ENCODE data around the gene DDX46.
"Not testable (repeated sequence)": the region's sequence is repeated elsewhere in the genome, so short reads cannot be mapped to it uniquely, and the experiment has no call there.

The DDX46 gene

GRCh38 chr5:134837530-134838181 is 79.1 kb downstream of the DDX46 start:
- Histone ChIP-seq H3K79me2 (no peaks in the 10 kb centered on the region), H3K36me3 (ENCODE audit: control insufficient read depth, insufficient read depth, low read length) (no peaks in the 10 kb centered on the region), H3K27me3 (ENCODE audit: control insufficient read depth, insufficient read depth, low read length) (no peaks in the 10 kb centered on the region), H2AFZ (no peak overlapping the region), H3K4me2 (ENCODE audit: low read length) (no peak overlapping the region), H3K4me3 (ENCODE audit: low read depth, low read length) (no peak overlapping the region), H3K4me1 (no peaks in the 10 kb centered on the region), H3K9ac (no peak overlapping the region), H3K27ac (no peak overlapping the region), H3K9me3 (ENCODE audit: control insufficient read depth, low read length) (no peaks in the 10 kb centered on the region)
- no peak for TF ChIP-seq CTCF (IDR thresholded peaks at IDR 0.05)

- not testable (repeated sequence) for H3K4me3 ChIP-seq (ENCODE audit: low read depth, low read length); H3K36me3 ChIP-seq (ENCODE audit: control insufficient read depth, insufficient read depth, low read length); H3K9ac ChIP-seq; H3K27ac ChIP-seq; H2AFZ ChIP-seq; H3K27me3 ChIP-seq (ENCODE audit: control insufficient read depth, insufficient read depth, low read length); H3K4me2 ChIP-seq (ENCODE audit: low read length); H3K4me1 ChIP-seq; H3K9me3 ChIP-seq (ENCODE audit: control insufficient read depth, low read length); H3K79me2 ChIP-seq
Measured at GRCh38 chr5:134838361-134838760, 79.8 kb downstream of the DDX46 start.

- Histone ChIP-seq H3K36me3 (ENCODE audit: control insufficient read depth, insufficient read depth, low read length) (no peaks in the 10 kb centered on the region), H3K9me3 (ENCODE audit: control insufficient read depth, low read length) (no peaks in the 10 kb centered on the region), H3K27me3 (ENCODE audit: control insufficient read depth, insufficient read depth, low read length) (no peaks in the 10 kb centered on the region), H2AFZ (no peak overlapping the region), H3K27ac (no peak overlapping the region), H3K79me2 (no peaks in the 10 kb centered on the region), H3K9ac (no peak overlapping the region), H3K4me3 (ENCODE audit: low read depth, low read length) (no peak overlapping the region), H3K4me2 (ENCODE audit: low read length) (no peak overlapping the region), H3K4me1 (peaks cover 5% of the 10 kb centered on the region)
- TF ChIP-seq CTCF (IDR thresholded peaks at IDR 0.05): no peak
Measured at GRCh38 chr5:134840811-134841210, 82.2 kb downstream of the DDX46 start.

GRCh38 chr5:134844252-134844651 is 85.7 kb downstream of the DDX46 start:
- H3K36me3 ChIP-seq (ENCODE audit: control insufficient read depth, insufficient read depth, low read length): no peaks in the 10 kb centered on the region
- H3K9ac ChIP-seq: no peak overlapping the region
- TF ChIP-seq CTCF (IDR thresholded peaks at IDR 0.05): no peak
- H3K27ac ChIP-seq: no peak overlapping the region
- H3K4me3 ChIP-seq (ENCODE audit: low read depth, low read length): no peak overlapping the region
- no peaks in the 10 kb centered on the region for H3K27me3 ChIP-seq (ENCODE audit: control insufficient read depth, insufficient read depth, low read length)
- peaks cover 5% of the 10 kb centered on the region for H3K4me1 ChIP-seq
- no peak overlapping the region for H3K4me2 ChIP-seq (ENCODE audit: low read length)
- no peaks in the 10 kb centered on the region for H3K9me3 ChIP-seq (ENCODE audit: control insufficient read depth, low read length)
- peaks cover 15% of the 10 kb centered on the region for H3K79me2 ChIP-seq
- H2AFZ ChIP-seq: no peak overlapping the region

- H3K27ac ChIP-seq: peak overlapping the region; percentile 80
- peak overlapping the region; percentile 97 for H3K4me2 ChIP-seq (ENCODE audit: low read length)
- H2AFZ ChIP-seq: peak overlapping the region; percentile 91
- H3K4me1 ChIP-seq: peaks cover 5% of the 10 kb centered on the region
- peaks cover 15% of the 10 kb centered on the region for H3K79me2 ChIP-seq
- no peaks in the 10 kb centered on the region for H3K27me3 ChIP-seq (ENCODE audit: control insufficient read depth, insufficient read depth, low read length)
- peak overlapping the region; percentile 15 for H3K9ac ChIP-seq
- H3K4me3 ChIP-seq (ENCODE audit: low read depth, low read length): peak overlapping the region; percentile 86
- no peaks in the 10 kb centered on the region for H3K36me3 ChIP-seq (ENCODE audit: control insufficient read depth, insufficient read depth, low read length)
- H3K9me3 ChIP-seq (ENCODE audit: control insufficient read depth, low read length): no peaks in the 10 kb centered on the region
- no peak for TF ChIP-seq CTCF (IDR thresholded peaks at IDR 0.05)
Measured at GRCh38 chr5:134845335-134845851, 86.8 kb downstream of the DDX46 start.
